Suppressor macrophage treated with lipopolysaccharide for 4 hours (primary cell): ENCODE data around the gene PTPN22.
"Not testable (repeated sequence)": the region's sequence is repeated elsewhere in the genome, so short reads cannot be mapped to it uniquely, and the experiment has no call there.

Source experiments
- DNase-seq: peaks from one replicate; pipeline ENCODE4 v3.0.0-alpha.2; 2020

The PTPN22 gene

DNA sequence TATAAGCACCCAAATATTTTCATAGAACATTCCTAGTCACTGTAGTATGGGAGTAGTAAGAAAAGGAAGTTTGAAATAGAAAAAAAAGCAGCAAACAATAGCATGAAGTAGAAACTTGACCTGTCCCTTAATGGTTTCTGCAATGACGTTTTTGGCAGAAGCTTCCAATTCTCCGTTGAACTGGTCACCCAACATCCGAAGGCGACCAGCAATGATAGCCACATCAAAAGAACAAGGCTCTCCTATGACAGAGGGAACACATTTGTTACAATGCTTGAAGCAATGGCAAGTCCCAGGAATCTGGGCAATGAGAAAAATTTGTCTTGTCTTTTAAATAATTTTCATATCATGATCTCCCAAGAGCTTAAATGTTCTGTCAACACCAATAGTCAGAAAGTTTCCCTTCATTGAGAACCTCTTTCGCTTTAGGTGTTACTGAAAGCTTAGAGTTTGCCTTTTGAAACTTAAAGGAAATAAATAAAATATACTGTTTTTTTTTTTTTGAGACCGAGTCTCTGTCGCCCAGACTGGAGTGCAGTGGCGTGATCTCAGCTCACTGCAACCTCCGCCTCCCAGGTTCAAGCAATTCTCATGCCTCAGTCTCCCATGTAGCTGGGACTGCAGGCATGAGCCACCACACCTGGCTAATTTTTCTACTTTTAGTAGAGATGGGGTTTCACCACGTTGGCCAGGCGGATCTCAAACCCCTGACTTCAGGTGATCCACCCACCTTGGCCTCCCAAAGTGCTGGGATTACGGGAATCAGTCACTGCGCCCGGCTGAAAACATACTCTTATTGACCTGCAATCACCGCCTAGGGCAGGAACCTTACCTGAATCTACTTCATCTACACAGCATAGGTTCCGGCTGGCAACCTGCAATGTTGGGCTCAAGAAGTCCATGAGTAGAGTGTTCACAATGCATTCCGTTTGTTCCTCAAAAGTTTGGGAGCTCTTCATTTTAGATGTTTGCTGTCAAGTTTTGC is 15.2 kb upstream of the PTPN22 start:
- no peak for DNase-seq

DNA sequence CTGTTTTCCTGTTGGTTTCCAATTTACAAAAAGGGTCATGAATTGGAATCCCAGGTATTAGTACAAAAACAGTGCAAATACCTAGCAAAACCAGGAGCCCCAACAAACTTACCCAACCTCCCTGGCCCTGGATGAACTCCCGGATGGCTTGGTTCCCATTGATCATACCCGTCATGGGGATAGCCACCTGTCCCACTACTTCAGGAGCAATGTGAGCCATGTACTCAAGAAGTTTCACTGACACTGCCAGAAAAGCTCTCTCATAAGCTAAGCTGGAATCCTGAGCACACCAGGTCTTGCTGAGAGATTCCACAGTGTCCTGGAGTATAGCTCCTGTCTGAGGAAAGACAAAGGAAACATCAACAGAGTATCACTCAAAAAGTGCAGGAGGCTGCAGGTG is 10.1 kb upstream of the PTPN22 start:
- DNase-seq, result no peak

DNA sequence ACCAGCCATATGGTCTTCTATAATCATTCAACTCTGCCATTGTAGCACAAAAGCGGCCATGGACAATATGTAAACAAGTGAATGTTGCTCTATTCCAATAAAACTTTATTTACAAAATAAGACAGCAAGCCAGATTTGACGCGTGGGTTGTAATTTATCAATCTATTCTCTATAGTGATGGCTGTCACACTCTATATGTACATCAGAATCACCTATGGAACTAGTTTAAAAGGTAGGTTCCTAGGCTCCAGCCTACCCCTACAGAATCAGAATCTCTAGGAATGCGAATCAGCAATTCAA is 8.2 kb upstream of the PTPN22 start:
- DNase-seq, result no peak

DNA sequence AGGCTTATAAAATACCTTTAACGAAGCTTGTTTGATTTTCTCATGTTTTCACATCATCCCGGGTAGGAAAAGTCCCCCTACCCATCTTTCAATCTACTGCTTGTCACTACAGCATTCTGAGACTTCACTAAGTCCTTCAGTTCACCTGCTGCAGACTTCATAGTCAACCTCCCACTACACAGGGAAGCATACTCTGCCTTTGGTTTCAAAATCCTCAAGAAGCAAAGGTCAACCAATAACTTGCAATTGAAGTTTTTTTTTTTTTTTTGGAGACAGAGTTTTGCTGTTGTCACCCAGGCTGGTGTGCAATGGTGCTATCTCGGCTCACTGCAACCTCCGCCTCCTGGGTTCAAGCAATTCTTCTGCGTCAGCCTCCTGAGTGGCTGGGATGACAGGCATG is 4.7 kb upstream of the PTPN22 start:
- no peak for DNase-seq

DNA sequence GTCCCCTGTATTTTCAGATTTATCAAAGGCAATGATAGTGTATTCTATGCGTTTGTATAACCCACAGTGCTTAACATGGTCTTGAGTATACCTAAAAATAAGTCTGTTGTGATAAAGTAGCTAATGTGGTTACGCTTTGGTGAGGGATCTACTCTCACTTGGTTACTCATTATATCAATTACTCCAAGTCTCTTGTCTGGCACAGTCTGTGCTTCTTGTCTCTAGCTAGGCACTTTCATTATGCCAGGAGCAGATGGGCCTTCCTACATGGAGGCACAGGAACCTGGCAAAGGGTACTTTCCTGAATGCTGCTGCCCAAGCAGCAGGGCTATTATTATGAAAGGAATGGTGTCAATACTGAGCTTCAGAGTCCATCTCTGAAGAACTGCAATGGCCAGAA is 4.2 kb upstream of the PTPN22 start:
- DNase-seq, result no peak

DNA sequence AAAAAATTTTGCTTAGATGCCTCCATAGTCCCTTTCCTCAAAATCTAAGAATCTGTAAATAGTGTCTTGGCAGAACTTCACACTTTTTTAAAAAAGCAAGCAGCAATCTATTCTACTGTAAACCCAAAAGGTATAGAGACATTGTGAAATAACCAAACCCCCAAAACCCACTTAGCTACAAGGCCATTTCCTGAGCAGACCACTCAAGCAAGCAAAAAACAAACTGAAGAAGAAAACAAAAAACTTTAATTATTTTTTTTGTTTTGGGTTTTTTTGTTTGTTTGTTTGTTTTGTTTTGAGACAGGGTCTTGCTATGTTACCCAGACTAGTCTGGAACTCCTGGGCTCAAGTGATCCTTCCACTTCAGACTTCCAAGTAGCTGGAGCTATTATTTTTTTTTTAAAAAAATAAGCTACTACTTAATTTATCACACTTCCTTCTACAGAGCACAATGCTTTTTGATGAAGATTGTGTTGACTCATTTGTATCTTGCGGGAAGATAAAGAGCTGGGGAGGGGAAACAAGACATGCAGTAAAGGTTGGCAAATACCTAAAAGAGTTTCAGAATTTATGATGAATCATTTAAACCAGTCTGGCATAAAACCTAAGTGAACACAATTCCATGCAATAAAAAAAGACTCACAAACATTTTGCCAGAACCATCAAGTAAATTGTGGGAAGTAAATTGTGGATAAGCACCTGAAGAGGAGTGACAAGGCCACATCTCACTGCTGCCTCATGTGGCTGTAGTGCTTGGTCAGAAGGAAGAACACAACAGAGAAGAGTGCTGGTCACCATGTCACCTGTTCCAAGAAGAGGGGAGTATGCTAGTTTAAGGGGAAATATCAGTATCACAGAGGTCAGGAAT is 2.7 kb upstream of the PTPN22 start:
- DNase-seq, result peak; percentile 43

DNA sequence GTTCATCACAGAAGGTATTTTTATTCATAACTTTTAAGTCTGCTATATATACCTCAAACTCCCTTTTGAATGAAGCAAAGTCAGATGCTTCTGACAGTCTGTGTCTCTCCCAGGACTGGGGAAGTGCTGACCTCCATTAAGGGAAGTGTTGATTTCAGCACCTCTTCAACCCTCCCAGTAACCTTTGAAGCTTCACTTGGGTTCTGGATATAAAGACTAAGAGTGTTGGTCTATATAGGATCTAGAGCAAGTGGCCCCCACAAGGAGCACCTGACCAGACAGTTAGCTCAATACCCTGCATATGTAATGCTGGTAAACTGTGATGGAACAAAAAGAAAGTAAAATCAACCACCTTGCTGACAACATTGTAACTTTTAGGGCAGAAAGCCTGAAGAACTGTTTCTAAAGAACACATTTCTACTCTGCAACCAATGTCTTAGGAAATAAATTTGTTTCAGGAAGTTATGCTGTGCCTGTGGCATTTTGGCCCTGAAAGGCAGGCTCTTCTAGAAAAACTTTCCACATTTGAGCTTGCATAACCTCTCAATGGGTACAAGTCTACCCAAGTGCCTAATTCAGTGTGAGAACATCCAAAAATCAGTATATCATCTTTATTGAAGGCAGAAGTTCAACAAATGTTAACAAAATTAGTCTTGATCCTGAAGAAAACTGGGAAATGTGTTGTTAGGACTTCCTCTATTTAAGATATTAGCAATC is 865 bp upstream of the PTPN22 start:
- peak; percentile 76 for DNase-seq

DNA sequence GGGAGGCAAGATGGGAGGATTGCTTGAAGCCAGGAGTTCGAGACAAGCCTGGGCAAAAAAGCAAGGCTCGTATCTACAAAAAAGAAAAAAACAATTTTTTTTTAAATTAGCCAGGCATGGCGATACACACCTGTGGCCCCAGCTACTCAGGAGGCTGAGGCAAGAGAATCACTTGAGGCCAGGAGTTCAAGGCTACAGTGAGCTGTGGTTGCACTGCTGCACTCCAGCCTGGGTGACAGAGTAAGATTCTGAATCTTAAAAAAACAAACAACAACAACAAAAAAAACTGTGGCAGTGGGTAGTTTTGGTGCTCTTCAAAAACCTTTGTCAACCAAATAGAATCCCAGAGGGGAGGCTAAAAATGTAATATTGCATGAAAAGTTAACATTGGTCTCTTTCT is 734 bp downstream of the PTPN22 start:
- no peak for DNase-seq

DNA sequence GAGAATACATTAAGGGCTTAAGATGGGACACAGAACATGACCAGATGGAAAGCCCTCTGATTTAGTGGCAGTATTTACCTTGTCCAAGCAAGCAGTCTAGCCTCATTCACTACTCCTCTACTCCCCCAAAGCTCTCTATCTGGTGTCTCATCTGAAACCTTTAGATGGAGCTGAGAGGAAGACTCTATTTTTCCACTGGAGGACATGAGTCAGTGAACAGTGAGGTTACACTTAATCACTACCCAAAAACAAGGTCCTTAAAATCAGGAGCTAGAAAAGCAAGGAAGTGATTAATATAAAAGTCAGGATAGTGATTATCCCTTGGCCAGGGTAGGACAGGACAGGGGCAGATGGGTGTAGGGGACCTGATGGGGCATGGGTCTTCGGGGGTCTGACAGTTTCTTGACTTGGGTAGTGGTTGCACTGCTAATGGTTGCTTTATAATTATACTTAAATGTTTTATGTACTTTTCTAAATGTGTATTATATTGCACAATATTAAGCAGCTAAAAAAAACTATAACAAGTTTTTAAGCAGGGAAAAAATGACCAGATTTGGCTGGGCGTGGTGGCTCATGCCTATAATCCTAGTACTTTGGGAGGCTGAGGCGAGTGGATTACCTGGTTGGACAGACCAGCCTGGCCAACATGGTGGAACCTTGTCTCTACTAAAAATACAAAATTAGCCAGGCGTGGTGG is 3.0 kb downstream of the PTPN22 start:
- DNase-seq, result peak; percentile 44

DNA sequence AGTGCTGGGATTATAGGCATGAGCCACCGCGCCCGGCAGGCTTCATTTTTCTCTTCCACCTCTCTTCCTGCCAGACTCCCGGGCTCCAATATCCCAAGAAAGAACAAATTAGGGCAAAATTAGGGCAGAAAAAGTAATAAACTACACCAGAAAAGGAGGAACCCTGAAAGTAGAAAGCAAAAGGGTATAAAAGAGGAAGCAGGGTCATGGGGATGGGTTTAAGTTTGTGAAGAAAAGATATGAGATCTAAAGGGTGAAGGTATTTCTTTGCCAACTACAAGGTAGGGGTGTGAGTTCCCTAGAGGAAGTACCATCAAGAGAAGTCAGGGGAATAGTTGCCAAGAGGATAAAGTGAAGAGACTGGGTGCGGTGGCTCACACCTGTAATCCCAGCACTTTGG is 9.9 kb downstream of the PTPN22 start:
- DNase-seq, result no peak

DNA sequence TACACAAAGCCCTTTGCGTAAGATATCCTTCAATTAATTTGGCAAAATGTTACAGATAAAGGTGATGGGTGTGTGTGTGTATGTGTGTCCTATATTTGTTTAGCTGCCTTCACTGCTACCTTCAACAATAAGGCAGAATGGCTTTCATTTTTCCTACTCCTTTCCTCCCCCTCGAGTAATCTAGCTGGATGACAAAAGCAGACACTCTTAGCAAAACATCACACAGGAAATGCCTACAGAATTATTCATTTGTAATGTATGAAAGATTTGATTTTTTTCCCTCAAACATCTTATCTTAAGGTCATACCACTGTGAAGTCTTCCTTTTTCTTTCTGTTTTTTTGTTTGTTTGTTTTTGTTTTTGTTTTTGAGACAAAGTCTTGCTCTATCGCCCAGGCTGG is 10.6 kb downstream of the PTPN22 start:
- no peak for DNase-seq

DNA sequence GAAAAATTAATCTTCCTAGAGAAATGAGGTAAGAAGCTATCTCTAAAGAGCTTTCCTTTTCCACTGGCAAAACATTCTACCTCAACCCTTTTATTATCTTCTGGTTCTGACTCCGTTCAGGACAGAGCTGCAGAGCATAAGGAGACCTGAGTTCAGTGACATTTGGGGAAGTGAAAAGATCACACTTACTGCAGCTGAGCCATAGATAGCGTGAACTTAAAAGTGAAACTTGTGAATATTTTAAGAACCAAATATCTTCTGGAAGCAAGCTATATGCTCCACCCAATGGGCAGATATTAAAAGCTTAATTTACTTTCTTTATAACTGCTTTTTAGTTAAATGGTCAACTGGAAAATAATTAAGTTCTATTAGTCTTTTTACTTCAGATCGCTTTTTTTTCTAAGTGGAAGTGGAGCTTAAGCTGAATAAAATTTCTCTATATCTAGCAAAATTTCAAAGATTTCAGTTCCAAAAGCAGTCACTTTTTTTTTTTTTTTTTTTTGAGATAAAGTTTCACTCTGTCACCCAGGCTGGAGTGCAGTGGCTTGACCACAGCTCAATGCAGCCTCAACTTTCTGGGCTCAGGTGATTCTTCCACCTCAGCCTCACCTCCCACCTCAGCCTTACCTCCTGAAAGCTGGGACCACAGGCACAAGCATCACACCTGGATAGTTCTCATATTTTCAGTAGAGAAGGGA is 11.9 kb downstream of the PTPN22 start:
- peak; percentile 76 for DNase-seq

DNA sequence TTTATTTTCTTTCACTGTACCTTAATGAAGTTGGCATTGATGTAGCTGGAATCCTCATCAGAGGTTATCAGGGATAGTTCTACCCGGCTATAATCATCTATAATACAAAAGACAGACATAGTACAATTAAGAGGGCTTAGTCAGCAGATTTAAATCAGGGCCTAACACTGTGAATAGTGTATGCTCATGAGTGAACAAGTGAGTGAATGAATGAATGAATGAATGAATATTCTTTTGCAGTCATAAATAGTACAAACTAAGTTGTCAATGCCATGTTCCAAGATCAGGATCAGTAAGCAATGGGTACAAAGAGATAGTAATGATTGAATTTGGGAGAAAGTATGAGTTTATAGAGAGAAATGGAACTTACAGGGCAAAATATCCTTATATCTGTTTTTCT is 12.5 kb downstream of the PTPN22 start:
- no peak for DNase-seq

DNA sequence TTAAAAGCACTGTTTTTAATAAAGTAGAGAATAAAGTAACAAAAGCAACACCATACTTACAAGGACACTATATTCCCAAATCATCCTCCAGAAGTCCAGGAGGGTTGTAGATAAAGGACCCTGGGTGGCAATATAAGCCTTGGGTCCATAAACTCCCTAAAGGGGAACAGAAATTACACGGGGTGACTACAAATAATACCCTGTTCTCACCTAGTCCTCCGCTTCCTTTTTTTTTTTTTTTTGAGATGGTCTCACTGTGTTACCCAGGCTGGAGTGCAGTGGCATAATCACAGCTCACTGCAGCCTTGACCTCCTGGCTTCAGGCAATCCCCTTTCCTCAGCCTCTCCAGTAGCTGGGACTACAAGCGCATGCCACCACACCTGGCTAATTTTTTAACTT is 13.1 kb downstream of the PTPN22 start:
- no peak for DNase-seq

DNA sequence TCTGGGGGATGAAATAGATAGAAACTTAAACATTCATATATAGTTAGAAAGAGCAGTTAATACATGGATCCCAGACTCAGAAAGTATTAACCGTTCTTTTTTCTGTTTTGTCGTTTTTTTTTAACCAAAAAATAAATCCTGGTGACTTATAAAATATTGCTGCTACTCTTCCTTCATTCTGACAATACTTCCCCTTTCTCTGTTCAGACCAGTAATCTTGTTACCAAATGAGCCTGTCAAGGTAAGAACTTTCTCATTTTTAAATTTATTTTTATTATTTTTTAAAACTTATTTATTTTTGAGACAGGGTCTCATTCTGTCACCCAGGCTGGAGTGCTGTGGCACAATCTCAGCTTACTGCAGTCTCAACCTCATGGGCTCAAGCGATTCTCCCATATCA is 13.7 kb downstream of the PTPN22 start:
- no peak for DNase-seq

DNA sequence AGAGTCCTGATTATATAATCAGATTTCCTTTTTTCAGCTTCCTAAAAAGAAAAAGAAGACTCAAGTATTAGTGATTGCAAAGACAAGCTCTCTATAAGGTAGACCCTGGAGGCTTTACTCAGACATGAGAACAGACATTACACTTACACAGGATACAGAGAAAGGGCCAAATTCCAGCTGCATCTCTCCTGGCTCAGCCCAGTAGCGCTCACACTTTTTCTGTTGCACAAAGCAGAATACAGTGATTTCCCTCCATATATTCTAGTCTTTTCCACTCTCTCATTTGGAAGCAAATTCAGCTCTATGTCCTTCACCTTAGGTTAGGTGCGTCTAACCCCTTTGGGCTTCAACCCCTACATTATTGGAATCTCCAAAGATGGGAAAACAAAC is 15.1 kb downstream of the PTPN22 start:
- DNase-seq, result no peak

DNA sequence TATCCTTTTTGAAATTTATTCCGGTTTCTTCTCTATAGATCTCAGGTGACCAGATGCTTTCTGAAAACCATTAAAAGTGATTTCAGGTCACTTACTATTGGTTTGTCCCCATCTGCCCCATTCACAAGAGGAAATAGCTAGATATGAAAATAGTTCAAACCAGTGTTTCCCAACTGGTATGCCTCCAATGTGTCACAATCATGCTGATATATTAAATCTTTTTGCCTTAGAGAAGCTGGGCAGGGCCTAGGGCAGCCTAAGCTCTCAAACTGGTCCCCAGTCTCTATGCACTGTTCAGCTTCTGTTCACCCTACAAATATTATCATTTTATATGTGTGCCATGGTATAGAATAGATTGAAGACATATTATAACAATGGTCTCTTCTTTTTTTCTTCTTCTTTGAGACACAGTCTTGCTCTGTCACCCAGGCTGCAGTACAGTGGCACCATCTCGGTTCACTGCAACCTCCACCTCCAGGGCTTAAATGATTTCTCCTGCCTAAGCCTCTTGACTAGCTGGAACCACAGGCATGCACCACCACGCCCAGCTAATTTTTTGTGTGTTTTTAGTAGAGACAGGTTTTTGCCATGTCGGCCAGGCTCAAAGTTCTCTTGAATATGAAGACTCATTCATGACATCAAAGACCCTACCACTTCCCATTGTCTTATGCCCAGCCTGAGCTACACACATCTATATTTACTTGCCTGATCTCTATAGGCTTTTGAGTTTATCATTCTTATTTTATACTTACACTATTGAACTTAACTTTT is 15.7 kb downstream of the PTPN22 start:
- DNase-seq, result no peak

DNA sequence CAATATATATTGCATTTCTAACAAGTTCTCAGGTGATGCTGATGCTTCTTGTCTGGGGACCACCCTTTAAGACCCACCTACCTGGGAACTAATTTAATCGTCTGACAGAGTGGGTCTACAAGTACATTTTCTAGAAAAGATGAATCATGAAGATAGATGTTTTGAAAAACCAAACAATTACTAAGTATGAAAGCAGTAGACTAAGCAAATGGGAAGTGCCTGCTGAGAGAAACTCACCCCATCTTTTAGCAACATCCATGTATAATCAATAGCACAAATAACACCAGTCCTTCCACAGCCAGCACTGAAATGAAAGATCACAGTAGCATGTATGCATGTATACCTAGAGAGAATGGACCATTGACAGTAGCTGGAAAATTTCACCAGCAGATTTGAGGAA is 17.3 kb downstream of the PTPN22 start:
- DNase-seq, result no peak

DNA sequence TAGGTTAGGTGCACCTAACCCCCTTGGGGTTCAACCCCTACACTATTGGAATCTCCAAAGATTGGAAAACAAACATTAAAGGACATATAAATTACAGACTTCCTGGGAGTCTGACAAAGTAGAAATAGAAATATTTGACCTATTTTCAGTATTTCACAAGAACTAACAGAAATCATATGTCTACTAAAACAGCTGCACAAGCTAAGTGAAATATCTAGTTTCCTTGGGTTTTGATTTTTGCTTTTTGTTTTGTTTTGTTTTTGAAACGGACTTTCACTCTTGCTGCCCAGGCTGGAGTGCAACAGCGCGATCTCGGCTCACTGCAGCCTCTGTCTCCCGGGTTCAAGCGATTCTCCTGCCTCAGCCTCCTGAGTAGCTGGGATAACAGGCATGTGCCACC is 18.8 kb downstream of the PTPN22 start:
- DNase-seq, result not testable (repeated sequence)

DNA sequence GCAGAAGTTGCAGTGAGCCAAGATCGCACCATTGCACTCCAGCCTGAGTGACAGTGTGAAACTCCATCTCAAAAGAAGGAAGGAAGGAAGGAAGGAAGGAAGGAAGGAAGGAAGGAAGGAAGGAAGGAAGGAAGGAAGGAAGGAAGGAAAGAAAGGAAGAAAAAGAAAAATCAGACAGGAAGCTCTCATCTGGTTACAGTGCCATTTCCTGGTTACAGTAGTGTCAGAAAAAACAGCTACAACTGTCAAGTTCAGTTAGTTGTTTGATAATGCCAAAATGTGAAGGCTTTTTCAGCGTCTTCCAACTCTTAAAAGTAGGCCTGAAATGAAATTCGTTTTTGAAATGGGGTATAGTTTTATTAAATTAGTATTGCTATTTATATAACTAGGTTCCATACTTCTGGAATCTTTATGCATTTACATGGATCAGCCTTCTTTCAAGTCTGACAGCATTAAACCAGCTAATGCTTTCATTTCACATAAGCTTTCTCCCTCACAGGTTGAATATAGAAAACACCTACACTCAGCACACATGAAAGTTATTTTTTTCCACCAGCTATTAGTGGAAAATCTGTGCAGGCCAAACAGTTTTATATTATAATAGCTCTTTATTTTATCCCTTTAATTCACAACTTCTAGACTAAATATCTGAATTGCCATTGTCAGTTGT is 21.2 kb downstream of the PTPN22 start:
- no peak for DNase-seq

DNA sequence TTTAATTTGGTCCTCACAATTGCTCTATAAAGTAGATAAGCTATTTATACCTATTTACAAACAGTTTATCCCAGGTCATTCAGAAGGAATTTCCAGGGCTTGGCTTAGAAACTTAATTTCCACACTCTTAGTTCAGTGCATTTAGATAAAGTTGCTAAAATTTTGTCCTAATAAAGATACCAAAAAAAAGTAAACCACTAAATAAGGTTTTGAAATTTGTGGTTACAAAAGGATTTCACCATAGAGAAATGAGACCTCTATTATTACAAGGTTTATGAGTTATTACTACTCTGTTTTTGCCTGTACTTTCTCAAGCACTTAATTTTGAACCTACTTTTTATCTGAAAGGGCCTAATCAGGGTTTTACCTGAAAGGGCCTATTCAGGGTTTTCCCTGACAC is 22.4 kb downstream of the PTPN22 start:
- no peak for DNase-seq
